Suprapubic skin (tissue), 4 donors: ENCODE measurements around the gene FSTL4. TPM values are rescaled to one million over a fixed set of nuclear protein-coding genes. Genes with fewer than 3 reads are reported as not detected.

Source experiments
- DNase-seq, 2 donors: peaks; one replicate each; pipeline ENCODE4 v3.0.0-alpha.2; 2019; ENCODE audit warnings: low spot score in 2 of 2
- H3K27ac ChIP-seq: fragments of 200-600 bp; sonication (generic); one replicate; pipeline ENCODE4 v1.5.1; 2019
- H3K27me3 ChIP-seq: fragments of 200-600 bp; sonication (generic); one replicate; pipeline ENCODE4 v1.5.1; 2019
- H3K36me3 ChIP-seq: fragments of 200-600 bp; sonication (generic); one replicate; pipeline ENCODE4 v1.5.1; 2019
- H3K4me1 ChIP-seq: fragments of 200-600 bp; sonication (generic); one replicate; pipeline ENCODE4 v1.5.1; 2019
- H3K4me3 ChIP-seq: fragments of 200-600 bp; sonication (generic); one replicate; pipeline ENCODE4 v1.5.1; 2019; ENCODE audit warnings: mild to moderate bottlenecking
- H3K9me3 ChIP-seq: fragments of 200-600 bp; sonication (generic); one replicate; pipeline ENCODE4 v1.5.1; 2019
- CTCF ChIP-seq, 2 donors: fragments of 200-600 bp in 1 of 2; fragments of 450-650 bp in 1 of 2; sonication (generic) in 1 of 2; IDR thresholded peaks; one replicate each; pipeline ENCODE4 v1.5.1; 2016 to 2019; ENCODE audit warnings: antibody characterized with exemption in 2 of 2, mild to moderate bottlenecking in 1 of 2, moderate library complexity in 1 of 2
- EP300 ChIP-seq: sonication (generic); formaldehyde crosslinking; IDR thresholded peaks from one replicate; pipeline ENCODE4 v1.6.1; 2017; ENCODE audit warnings: antibody characterized with exemption
- POLR2A ChIP-seq, 2 donors: fragments of 450-650 bp; IDR thresholded peaks; one replicate each; pipeline ENCODE4 v1.6.1; 2017; ENCODE audit warnings: antibody characterized with exemption in 2 of 2, mild to moderate bottlenecking in 2 of 2, moderate library complexity in 2 of 2
- POLR2AphosphoS5 ChIP-seq, 3 donors: sonication (generic); formaldehyde crosslinking; IDR thresholded peaks; one replicate each; pipeline ENCODE4 v1.6.1; 2017; ENCODE audit warnings: antibody characterized with exemption in 3 of 3
- WGBS: methylation state at CpG from one replicate; pipeline ENCODE4 v1.1.5; 2018; 5-methylcytosine and 5-hydroxymethylcytosine counted together
- total RNA-seq, 4 donors: library from RNA; depleted of rRNA; stranded (reverse); fragments of >200 nt; gene quantifications; one replicate each; pipeline ENCODE4 v1.1.0, GENCODE V29; 2016

The FSTL4 gene
- total RNA-seq, 4 donors from 2014 or later: 2.3 to 6.4 (median 5.8) TPM

GRCh38 chr5:133381571-133382365 lies 230.6 kb downstream of the FSTL4 start:
- Histone ChIP-seq H3K36me3 (no peaks in the 10 kb centered on the region), H3K4me3 (no peak overlapping the region), H3K4me1 (no peaks in the 10 kb centered on the region), H3K27ac (no peak overlapping the region), H3K9me3 (peaks cover 11% of the 10 kb centered on the region), H3K27me3 (no peaks in the 10 kb centered on the region)
- TF ChIP-seq POLR2A (IDR thresholded peaks at IDR 0.05): no peak
- no peak for TF ChIP-seq CTCF (IDR thresholded peaks at IDR 0.05)
- TF ChIP-seq POLR2AphosphoS5 (IDR thresholded peaks at IDR 0.05): no peak
- 87% methylated on average over 14 of the region's 14 CpGs for WGBS
- peak in 1 of 2 donors; percentile 58 for DNase-seq

DNA sequence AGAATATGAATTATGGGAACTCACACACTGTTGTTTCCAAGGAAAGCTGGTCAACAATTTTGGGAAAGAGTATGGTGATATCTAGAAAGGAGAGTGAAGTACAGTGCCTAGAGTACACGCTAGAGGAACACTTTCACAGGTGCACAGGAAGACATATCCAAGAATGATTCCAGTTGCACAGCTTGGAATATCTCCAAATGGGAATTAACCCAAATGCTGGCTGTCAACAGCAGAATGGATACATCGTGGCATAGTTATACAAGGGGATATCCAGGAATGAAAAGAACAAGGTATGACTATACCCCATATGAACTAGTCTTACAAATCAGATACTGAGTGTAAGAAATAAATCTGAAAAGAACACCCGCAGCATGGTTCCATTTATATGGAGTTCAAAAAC lies 231.3 kb downstream of the FSTL4 start:
- TF ChIP-seq POLR2A (IDR thresholded peaks at IDR 0.05) (no peak), EP300 (no peak), POLR2AphosphoS5 (IDR thresholded peaks at IDR 0.05) (no peak), CTCF (IDR thresholded peaks at IDR 0.05) (no peak)

GRCh38 chr5:133377736-133378135 lies 234.6 kb downstream of the FSTL4 start:
- H3K4me1 ChIP-seq: peaks cover 2% of the 10 kb centered on the region
- H3K27me3 ChIP-seq: no peaks in the 10 kb centered on the region
- H3K4me3 ChIP-seq: no peak overlapping the region
- H3K27ac ChIP-seq: no peak overlapping the region
- TF ChIP-seq CTCF (IDR thresholded peaks at IDR 0.05): no peak
- no peak for TF ChIP-seq EP300
- no peak for TF ChIP-seq POLR2AphosphoS5 (IDR thresholded peaks at IDR 0.05)
- no peaks in the 10 kb centered on the region for H3K36me3 ChIP-seq
- 78% methylated on average over 3 of the region's 3 CpGs for WGBS
- H3K9me3 ChIP-seq: peaks cover 11% of the 10 kb centered on the region
- no peak for DNase-seq

More for the DNA sequence above, 231.3 kb downstream of the FSTL4 start:
- Histone ChIP-seq H3K36me3 (no peaks in the 10 kb centered on the region), H3K4me3 (no peak overlapping the region), H3K4me1 (no peaks in the 10 kb centered on the region), H3K9me3 (peaks cover 11% of the 10 kb centered on the region), H3K27me3 (no peaks in the 10 kb centered on the region), H3K27ac (no peak overlapping the region)
- WGBS: 48% methylated on average over 3 of the region's 3 CpGs
- DNase-seq: peak in 1 of 2 donors; percentile 21

DNA sequence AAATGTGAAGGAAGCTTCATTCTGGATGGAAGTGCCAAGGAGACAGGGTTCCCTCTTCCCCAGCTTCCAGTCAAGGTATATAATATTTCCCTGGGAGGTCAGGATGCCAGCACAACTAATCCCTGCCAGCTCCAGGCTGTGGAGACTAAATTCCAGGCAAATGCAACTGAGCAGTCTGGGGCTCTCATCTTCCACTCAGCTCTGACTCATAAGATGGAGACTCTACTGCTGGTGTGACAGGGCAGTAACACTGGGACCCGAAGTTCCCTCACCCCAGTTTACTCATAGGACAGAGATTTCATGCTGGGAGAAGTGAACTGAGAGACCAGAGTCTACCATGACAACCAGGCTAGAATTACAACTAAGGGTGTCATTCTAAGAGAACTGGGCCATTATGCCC lies 235.4 kb downstream of the FSTL4 start:
- DNase-seq: peak in 1 of 2 donors; percentile 38
- peaks cover 2% of the 10 kb centered on the region for H3K4me1 ChIP-seq
- peaks cover 11% of the 10 kb centered on the region for H3K9me3 ChIP-seq
- WGBS: 75% methylated on average over 1 of the region's 1 CpG
- no peaks in the 10 kb centered on the region for H3K27me3 ChIP-seq
- H3K27ac ChIP-seq: no peak overlapping the region
- TF ChIP-seq EP300 (no peak), POLR2AphosphoS5 (IDR thresholded peaks at IDR 0.05) (no peak)
- no peak overlapping the region for H3K4me3 ChIP-seq
- no peaks in the 10 kb centered on the region for H3K36me3 ChIP-seq

DNA sequence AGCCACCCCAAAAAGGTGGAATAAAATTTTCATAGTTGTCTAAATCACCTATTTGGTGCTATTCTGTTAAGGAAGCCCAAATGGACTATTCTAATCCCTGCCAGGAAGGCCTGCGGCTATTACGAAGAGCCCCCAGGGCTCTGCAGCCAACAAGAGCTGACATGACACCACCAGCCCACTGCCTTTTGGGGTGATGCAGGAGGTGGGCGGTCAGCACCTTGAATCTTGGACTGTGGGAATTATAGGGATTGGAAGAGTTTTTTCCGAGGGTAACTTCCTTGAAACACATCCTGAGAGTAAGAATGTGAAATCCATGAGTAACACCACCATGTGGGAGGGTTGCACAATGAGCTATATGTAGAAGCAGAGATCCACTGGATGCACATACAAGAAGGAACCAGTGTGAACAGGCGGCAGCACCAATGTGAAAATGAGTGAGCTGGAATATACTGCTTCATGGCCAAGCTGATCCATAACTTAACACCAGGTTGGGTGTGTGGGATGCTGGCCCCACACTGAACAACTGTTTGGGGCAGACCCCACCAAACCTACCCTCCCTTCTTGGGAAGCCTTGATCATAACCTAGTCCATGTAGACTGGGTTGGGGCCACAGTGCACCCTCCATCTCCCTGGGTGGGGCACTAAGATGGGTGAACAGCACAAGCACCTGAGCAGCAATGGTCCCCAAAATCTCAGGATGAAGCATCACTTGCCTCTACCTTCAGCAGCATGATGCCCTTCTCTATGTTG lies 239.0 kb downstream of the FSTL4 start:
- Histone ChIP-seq H3K9me3 (peaks cover 8% of the 10 kb centered on the region), H3K27ac (peak overlapping the region; percentile 25), H3K36me3 (no peaks in the 10 kb centered on the region), H3K4me1 (peaks cover 21% of the 10 kb centered on the region), H3K27me3 (no peaks in the 10 kb centered on the region), H3K4me3 (no peak overlapping the region)
- DNase-seq: peak in 1 of 2 donors; percentile 69
- TF ChIP-seq POLR2AphosphoS5 (IDR thresholded peaks at IDR 0.05): no peak
- 76% methylated on average over 5 of the region's 5 CpGs for WGBS

DNA sequence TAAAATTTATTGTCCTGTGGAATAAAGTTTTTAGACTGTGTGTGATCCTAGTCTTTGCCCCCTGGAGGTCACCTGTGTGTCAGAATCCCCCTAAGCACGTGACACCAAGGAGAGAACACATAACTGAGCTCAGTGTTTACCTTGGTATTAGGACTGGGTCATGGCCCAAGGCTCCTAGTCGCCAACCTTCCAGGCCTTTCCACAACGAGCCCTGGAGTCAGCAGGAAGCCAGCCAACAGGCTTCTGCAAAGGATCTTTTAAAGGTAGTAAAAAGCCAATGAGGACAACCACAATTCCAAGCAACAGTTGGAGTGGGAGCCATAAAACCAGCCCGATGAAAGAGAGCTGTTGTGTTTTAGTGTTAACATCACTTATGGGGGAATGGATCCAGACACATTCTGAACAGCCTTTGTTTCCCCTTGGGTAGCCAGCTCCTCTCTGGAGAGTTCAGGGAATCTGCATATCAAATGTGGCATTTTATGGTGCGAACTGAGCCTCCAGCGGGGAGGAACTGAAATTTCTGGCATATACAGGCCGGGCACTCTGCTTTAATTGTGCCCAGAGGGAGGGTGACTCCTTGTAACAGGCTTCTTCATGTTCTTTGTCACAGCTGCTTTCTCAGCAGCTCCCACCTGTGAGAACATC lies 239.9 kb downstream of the FSTL4 start:
- Histone ChIP-seq H3K27me3 (no peaks in the 10 kb centered on the region), H3K9me3 (peaks cover 2% of the 10 kb centered on the region), H3K36me3 (no peaks in the 10 kb centered on the region), H3K27ac (no peak overlapping the region), H3K4me1 (peaks cover 21% of the 10 kb centered on the region), H3K4me3 (no peak overlapping the region)
- no peak for TF ChIP-seq CTCF (IDR thresholded peaks at IDR 0.05)
- no peak for TF ChIP-seq POLR2AphosphoS5 (IDR thresholded peaks at IDR 0.05)
- TF ChIP-seq POLR2A (IDR thresholded peaks at IDR 0.05): no peak
- TF ChIP-seq EP300: no peak
- peak in 1 of 2 donors; percentile 18 for DNase-seq
- WGBS: 44% methylated on average over 6 of the region's 7 CpGs
